NCI-H1436 (cell line): ENCODE measurements around the gene INHBC.
"Not testable (repeated sequence)": the region's sequence is repeated elsewhere in the genome, so short reads cannot be mapped to it uniquely, and the experiment has no call there.

ENCODE experiments used
- DNase-seq: peaks from one replicate; lab custom pipeline; 2025; lab: John Stamatoyannopoulos, UW

Gene INHBC

GRCh38 chr12:57487055-57487596, 52.5 kb downstream of the INHBC start:
- DNase-seq: no peak

DNA sequence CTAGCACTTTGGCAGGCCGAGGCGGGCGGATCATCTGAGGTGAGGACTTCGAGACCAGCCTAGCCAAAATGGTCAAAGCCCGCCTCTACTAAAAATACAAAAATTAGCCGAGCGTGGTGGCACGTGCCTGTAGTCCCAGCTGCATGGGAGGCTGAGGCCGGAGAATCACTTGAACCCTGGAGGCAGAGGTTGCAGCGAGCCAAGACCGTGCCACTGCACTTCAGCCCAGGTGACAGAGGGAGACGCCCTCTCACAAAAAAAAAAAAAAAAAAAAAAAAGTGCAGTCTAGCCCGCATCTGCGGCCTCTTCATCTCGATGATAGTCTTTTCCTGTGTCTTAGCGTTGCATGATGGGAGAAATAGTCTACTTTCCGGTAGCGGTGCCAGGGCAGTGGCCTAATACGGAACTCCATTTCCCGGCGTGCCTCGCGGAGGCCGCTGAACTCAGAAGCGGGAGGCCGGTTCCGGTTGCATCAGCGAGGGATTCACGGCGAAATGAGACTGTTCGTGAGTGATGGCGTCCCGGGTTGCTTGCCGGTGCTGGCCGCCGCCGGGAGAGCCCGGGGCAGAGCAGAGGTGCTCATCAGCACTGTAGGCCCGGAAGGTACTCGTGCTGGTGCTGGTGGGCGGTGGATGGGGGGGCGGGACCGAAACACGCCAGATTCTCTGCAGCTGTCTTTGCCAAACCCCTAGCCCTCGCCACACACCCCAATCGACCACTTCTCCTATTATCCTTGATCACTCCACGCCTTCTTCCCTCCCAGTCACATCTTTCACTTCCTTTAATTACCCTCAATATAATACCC, 53.2 kb downstream of the INHBC start, which contains the start of gene MARS1:
Gene MARS1 (plus strand): TSS at position 472 of the 805 bp plus-strand sequence. CDS start 23 bp downstream, at position 495.
- peak; percentile 96 for DNase-seq

DNA sequence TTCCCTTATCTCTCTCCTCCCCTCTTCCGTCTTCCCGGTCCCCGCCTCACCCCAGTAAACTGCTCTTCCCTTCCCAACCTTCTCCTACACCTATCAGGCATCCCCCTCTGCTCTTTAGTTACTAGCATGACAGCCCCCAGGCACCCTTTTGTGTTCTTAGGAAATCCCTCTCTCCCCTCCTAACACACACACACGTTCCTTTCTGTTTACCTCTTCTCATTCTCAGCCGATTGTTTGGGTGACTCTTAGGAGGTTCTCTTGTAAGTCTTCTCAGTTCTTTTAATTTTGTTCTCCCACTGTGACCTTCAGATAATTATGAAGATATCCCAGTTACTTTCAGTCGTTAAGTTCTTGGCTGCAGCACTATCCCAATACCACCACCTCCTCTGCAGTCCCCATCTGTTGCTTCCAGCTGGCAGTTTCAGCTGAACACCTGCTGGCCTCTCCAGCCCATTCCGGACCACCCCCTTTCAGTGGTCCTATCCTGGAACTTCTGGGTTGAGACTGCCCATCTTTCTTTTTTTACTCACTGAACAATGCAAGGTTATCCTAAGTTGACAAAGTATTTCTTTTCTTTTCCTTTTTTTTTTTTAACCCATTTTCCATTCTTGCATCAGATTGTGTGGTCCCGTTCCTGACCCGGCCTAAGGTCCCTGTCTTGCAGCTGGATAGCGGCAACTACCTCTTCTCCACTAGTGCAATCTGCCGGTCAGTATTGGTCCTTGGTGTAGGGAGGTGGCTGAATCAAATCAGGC, 54.0 kb downstream of the INHBC start:
- DNase-seq: no peak

GRCh38 chr12:57489157-57489641, 54.6 kb downstream of the INHBC start:
- DNase-seq: no peak

- no peak for DNase-seq
Measured at GRCh38 chr12:57490126-57490525, 55.5 kb downstream of the INHBC start.

GRCh38 chr12:57491393-57492280, 57.1 kb downstream of the INHBC start:
- no peak for DNase-seq

DNA sequence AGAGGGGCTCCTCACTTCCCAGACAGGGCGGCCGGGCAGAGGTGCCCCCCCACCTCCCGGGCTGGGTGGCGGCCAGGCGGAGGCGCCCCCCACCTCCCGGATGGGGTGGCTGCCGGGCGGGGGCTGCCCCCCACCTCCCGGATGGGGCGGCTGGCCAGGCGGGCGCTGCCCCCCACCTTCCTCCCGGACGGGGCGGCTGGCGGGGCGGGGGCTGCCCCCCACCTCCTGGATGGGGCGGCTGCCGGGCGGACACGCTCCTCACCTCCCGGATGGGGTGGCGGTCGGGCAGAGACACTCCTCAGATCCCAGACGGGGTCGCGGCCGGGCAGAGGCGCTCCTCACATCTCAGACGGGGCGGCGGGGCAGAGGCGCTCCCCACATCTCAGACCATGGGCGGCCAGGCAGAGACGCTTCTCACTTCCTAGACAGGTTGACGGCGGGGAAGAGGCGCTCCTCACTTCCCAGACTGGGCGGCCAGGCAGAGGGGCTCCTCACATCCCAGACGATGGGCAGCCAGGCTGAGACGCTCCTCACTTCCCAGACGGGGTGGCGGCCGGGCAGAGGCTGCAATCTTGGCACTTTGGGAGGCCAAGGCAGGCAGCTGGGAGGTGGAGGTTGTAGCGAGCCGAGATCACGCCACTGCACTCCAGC, 60.6 kb downstream of the INHBC start:
- not testable (repeated sequence) for DNase-seq

DNA sequence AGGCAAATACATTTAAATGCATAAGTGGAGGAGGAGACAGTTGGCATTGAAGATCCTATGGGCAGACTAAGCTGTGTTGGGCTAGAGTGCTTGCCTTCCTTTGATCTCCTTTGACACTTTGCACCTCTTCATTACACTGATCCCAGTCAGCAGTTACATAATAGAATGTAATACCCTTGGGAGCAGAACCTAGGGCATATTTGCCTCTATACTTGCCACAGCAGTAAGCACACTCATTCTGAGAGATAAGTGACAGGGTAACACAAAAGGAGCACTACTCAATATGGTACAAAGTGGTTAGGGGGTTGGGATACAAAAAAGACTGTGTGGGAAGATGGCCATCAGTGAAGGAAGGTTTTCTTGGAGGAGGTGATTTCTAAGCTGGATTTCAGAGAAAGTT, 62.2 kb downstream of the INHBC start:
- DNase-seq: peak; percentile 10

DNA sequence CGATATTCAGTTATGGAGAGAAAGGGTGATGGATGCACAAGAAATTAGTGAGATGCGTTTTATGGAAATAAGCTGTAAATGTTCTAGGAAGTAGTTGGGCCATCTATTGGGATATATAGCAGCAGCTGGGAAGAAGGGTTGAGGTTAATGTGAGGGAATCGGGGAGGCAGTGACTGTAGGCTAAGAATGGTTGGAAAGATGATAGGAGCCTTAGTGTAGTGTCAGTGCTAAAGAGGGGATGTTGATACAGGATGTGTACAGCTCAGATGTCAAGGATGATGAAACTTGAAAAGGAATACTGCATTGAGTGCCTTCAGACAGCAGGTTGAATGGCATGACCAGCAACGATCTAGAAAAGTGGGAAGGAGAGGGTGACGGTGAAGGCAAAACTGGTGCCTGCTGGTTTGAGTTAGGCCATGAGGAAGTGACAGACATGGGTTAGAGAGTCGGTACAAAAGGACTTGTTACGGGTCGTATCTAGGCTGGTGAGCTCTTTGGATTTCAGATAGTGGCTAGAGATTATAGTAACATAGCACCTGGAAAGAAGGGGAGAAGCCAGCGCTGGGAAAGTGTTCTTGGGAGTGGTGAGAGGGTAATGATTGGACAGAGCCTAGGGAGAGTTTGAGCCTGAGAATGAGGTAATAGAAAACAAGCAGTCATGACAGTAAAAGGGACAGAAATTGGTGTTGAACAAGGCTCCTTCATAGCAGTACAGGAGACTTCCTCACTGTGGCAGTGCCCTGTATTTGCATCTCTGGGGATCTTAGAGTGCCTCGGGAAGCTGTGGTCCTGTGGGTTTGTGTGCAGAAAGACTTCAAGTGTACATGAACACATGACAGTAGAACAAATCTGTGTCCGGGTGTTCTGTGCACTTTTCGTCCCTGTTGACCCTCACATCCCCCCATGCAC, 62.9 kb downstream of the INHBC start:
- DNase-seq: no peak

GRCh38 chr12:57498132-57498502, 63.5 kb downstream of the INHBC start:
- DNase-seq: no peak

- DNase-seq: no peak
Measured at GRCh38 chr12:57498571-57498970, 64.0 kb downstream of the INHBC start.

- DNase-seq: no peak
Measured at GRCh38 chr12:57500213-57500612, 65.6 kb downstream of the INHBC start.
